K562 (cell line): ENCODE results near the gene SHB. TPM values are rescaled to one million over a fixed set of nuclear protein-coding genes. Genes with fewer than 3 reads are reported as not detected.

Source experiments
- ATAC-seq: fragments of 200-7000 bp; cut with Tn5 transposase; 3 replicates; pipeline ENCODE4 v1.9.1; 2020; ENCODE audit warnings: moderate library complexity
- BruUV-seq: library from RNA; stranded (reverse); fragments of 400-500 nt; replicated peaks from 2 replicates; lab custom pipeline; 2021; lab: Mats Ljungman, UMichigan
- CTCF ChIA-PET: fragments of 300-600 bp; formaldehyde crosslinking; extraction: SDS; loops from one replicate; lab custom pipeline; 2021; ENCODE audit warnings: low intra/inter-chr PET ratio; lab: Yijun Ruan, JAX
- POLR2A ChIA-PET: fragments of 300-600, 350-650 bp; sonication (Branson Sonifier 250); formaldehyde crosslinking; extraction: SDS; loops from one replicate; lab custom pipeline; 2021; ENCODE audit warnings: antibody characterized with exemption, inconsistent platforms; lab: Yijun Ruan, JAX
- DNase-seq, 4 experiments: peaks; one replicate each; pipeline versions ENCODE4 v3.0.0 to v3.0.0-alpha.2; 2011 to 2018; ENCODE audit warnings: low spot score in 3 of 4, mixed read lengths in 3 of 4; ENCODE audit errors: extremely low read depth in 1 of 4
- FAIRE-seq: peaks from 2 replicates; lab custom pipeline; 2011; peaks lifted over from hg19 to GRCh38; lab: Jason Lieb, UNC
- H2AFZ ChIP-seq: 2 replicates; pipeline ENCODE4 v1.6.0; 2011; ENCODE audit warnings: low read depth, low read length, control low read depth, inconsistent platforms
- H3K27ac ChIP-seq: fragments of 200-600 bp; 3 replicates; pipeline ENCODE4 v1.8.0; 2011; ENCODE audit warnings: low read depth, mild to moderate bottlenecking, control low read depth, inconsistent platforms, low read length, moderate library complexity, mixed read lengths; ENCODE audit errors: extremely low read depth
- H3K27me3 ChIP-seq, 2 experiments: fragments of 300-600 bp in 1 of 2; 2 replicates in 1 of 2; 3 replicates in 1 of 2; pipeline versions ENCODE4 v1.6.0 to v1.8.0; 2011; ENCODE audit warnings: inconsistent platforms in 2 of 2, low read length in 2 of 2, mild to moderate bottlenecking in 1 of 2, mixed read lengths in 1 of 2, moderate library complexity in 1 of 2; ENCODE audit not compliant: control insufficient read depth in 2 of 2, insufficient read depth in 2 of 2
- H3K36me3 ChIP-seq: fragments of 300-600 bp; 3 replicates; pipeline ENCODE4 v1.8.0; 2011; ENCODE audit warnings: mild to moderate bottlenecking, low read length, inconsistent platforms; ENCODE audit not compliant: control insufficient read depth, insufficient read depth
- H3K4me1 ChIP-seq, 2 experiments: fragments of 200-600 bp in 1 of 2; replicated peaks in 1 of 2; 2 replicates in 1 of 2; 3 replicates in 1 of 2; pipeline versions ENCODE4 v1.5.1 to v1.8.0; 2011; ENCODE audit warnings: inconsistent platforms in 2 of 2, low read length in 2 of 2, mild to moderate bottlenecking in 1 of 2, mixed read lengths in 1 of 2, moderate library complexity in 1 of 2; ENCODE audit not compliant: control insufficient read depth in 2 of 2, insufficient read depth in 2 of 2
- H3K4me2 ChIP-seq: 2 replicates; pipeline ENCODE4 v1.6.1; 2011; ENCODE audit warnings: low read length, control low read depth, inconsistent platforms, mixed read lengths; ENCODE audit not compliant: insufficient read depth
- H3K4me3 ChIP-seq: fragments of 200-600 bp; sonication (generic), shearing (Covaris generic); 2 replicates; pipeline ENCODE4 v1.5.1; 2016; ENCODE audit warnings: control low read depth, inconsistent platforms
- H3K79me2 ChIP-seq: fragments of 200-600 bp; 3 replicates; pipeline ENCODE4 v1.8.0; 2011; ENCODE audit warnings: low read length, inconsistent platforms; ENCODE audit not compliant: control insufficient read depth, insufficient read depth
- H3K9ac ChIP-seq, 2 experiments: 2 replicates each; pipeline versions ENCODE4 v1.6.0 to v1.6.1; 2011; ENCODE audit warnings: low read depth in 2 of 2, low read length in 2 of 2, control low read depth in 1 of 2, inconsistent platforms in 1 of 2, mild to moderate bottlenecking in 1 of 2, mixed read lengths in 1 of 2; ENCODE audit not compliant: insufficient read depth in 1 of 2
- H3K9me1 ChIP-seq: one replicate; pipeline ENCODE4 v1.6.0; 2011; ENCODE audit warnings: inconsistent platforms, mild to moderate bottlenecking, low read length, moderate library complexity; ENCODE audit not compliant: control insufficient read depth, insufficient read depth
- H3K9me3 ChIP-seq: replicated peaks from 2 replicates; pipeline ENCODE4 v1.5.1; 2011; ENCODE audit warnings: low read depth, low read length, inconsistent platforms; ENCODE audit not compliant: control insufficient read depth, insufficient read depth
- H4K20me1 ChIP-seq: replicated peaks from 2 replicates; pipeline ENCODE4 v1.6.1; 2011; ENCODE audit warnings: low read length, inconsistent platforms, mixed read lengths; ENCODE audit not compliant: control insufficient read depth, insufficient read depth
- EHMT2 ChIP-seq: fragments of 450-650 bp; IDR thresholded peaks from 2 replicates; pipeline ENCODE4 v1.6.1; 2018; ENCODE audit warnings: antibody characterized with exemption
- KAT7 ChIP-seq: sonication (generic); formaldehyde crosslinking; IDR thresholded peaks from 2 replicates; pipeline ENCODE4 v1.8.0; 2022; ENCODE audit warnings: missing genetic modification reagents, mild to moderate bottlenecking, borderline replicate concordance
- NCOR1 ChIP-seq: fragments of 450-650 bp; IDR thresholded peaks from 2 replicates; pipeline ENCODE4 v1.6.1; 2016; ENCODE audit warnings: mild to moderate bottlenecking, moderate library complexity
- NR1H2 ChIP-seq: sonication (generic); formaldehyde crosslinking; IDR thresholded peaks from 2 replicates; pipeline ENCODE4 v1.4.0; 2020; ENCODE audit warnings: mild to moderate bottlenecking, missing genetic modification reagents
- TBL1XR1 ChIP-seq, 2 experiments: IDR thresholded peaks; 2 replicates each; pipeline ENCODE4 v1.6.1; 2012; ENCODE audit warnings: improper control_type of control experiment in 2 of 2, low read length in 2 of 2, mild to moderate bottlenecking in 1 of 2
- ZFP36 ChIP-seq: fragments of 150-350 bp; IDR thresholded peaks from 2 replicates; pipeline ENCODE4 v1.6.1; 2018; ENCODE audit warnings: low read length, low read depth; ENCODE audit not compliant: partially characterized antibody
- ZFPM2 ChIP-seq: fragments of 250-450 bp; sonication (Bioruptor Pico); IDR thresholded peaks from 2 replicates; pipeline ENCODE4 v1.5.1; 2022; ENCODE audit warnings: mild to moderate bottlenecking
- ZNF408 ChIP-seq: fragments of 250-450 bp; sonication (Bioruptor Pico); IDR thresholded peaks from 2 replicates; pipeline ENCODE4 v1.4.0; 2020; ENCODE audit warnings: low read depth, mild to moderate bottlenecking, moderate library complexity
- ZNF655 ChIP-seq: fragments of 250-450 bp; sonication (Bioruptor Pico); IDR thresholded peaks from 2 replicates; pipeline ENCODE4 v1.5.0; 2021
- WGBS: fragments of 100-300 bp; shearing (Covaris generic); methylation state at CpG from one replicate; pipeline ENCODE4 v1.1.6; 2016; ENCODE audit warnings: low coverage, mixed read lengths; ENCODE audit not compliant: insufficient coverage; ENCODE audit errors: missing lambda C conversion rate; 5-methylcytosine and 5-hydroxymethylcytosine counted together
- in situ Hi-C: fragments of 300-500 bp; cut with MboI; formaldehyde crosslinking; loops from 4 replicates; pipeline ENCODE4 v1.15.0; 2018; ENCODE audit warnings: inconsistent platforms, mixed read lengths
- intact Hi-C: fragments of 100-400 bp; cut with micrococcal nuclease; formaldehyde crosslinking; loops from 2 replicates; pipeline ENCODE4 v1.14.2; 2022
- polyA plus RNA-seq, 8 experiments: library from polyadenylated mRNA; depleted of rRNA in 4 of 8; stranded (reverse) in 5 of 8; unstranded in 3 of 8; fragments of >200 nt; fragmentation: Nextera tagmentation in 2 of 8; fragmentation: Illumina TruSeq in 1 of 8; extraction: Ambion mirVana in 2 of 8; extraction: Trizol in 1 of 8; gene quantifications; 2 replicates each; pipeline versions ENCODE4 v1.2.1 to v1.2.3, GENCODE V29; 2011 to 2014; ENCODE audit warnings: inconsistent platforms in 1 of 8, missing spikeins in 1 of 8
- total RNA-seq, 7 experiments: library from RNA; depleted of rRNA in 6 of 7; stranded (reverse); fragments of >200 nt in 6 of 7; fragmentation: Illumina TruSeq in 2 of 7; extraction: Trizol in 2 of 7; gene quantifications; 2 replicates each; pipeline versions ENCODE4 v1.2.1 to v1.2.3, GENCODE V29; 2011 to 2021; ENCODE audit warnings: low replicate concordance in 1 of 7

Gene SHB
- total and polyA plus RNA-seq, 9 of the 15 experiments (the other 6 are each of a cell fraction or from before 2014, with no cell fraction given): 0.78 to 16.0 (median 5.3) TPM

DNA sequence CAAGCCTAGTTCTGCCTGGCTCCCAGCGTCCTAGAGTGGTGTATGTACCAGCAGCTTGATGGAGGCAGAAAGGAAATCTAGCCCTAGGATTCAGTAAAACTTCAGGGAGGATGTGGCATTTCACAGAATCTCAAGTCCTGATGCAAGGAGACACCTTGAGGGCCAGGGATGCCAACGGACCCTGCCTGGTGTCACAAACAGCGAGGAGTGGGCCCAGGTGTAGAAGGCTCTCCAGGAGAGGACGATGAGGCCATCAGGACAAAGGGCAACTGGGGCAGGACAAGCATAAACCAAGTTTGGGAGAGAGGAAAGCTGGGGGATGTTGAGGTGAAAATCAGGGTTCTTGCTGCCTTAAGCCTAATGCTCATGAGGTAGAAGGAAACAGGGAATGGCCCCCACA is 83.0 kb downstream of the SHB start:
- Histone ChIP-seq H3K27me3 (no peaks in the 10 kb centered on the region), H3K9me3 (no peaks in the 10 kb centered on the region), H2AFZ (no peak overlapping the region), H3K9me1 (peaks cover 2% of the 10 kb centered on the region), H3K27ac (no peak overlapping the region), H3K36me3 (no peaks in the 10 kb centered on the region), H3K4me1 (peaks cover 24 to 36% of the 10 kb centered on the region in 2 experiments), H3K4me3 (no peak overlapping the region), H3K79me2 (peaks cover 8% of the 10 kb centered on the region), H4K20me1 (0 out of 2 replicates have a peak, but pooled peaks cover 5% of the 10 kb centered on the region), H3K9ac (no peak overlapping the region), H3K4me2 (no peak overlapping the region)
- intact Hi-C loops (no loop called here), in situ Hi-C loops (no loop called here)
- no peak for FAIRE-seq
- no peak for DNase-seq
- TF ChIP-seq ZFPM2 (CRISPR knock-in tag): no peak
- no peak for TF ChIP-seq NCOR1
- TF ChIP-seq ZNF408 (CRISPR knock-in tag): no peak
- TF ChIP-seq EHMT2: no peak
- TF ChIP-seq ZNF655 (CRISPR knock-in tag): no peak
- no peak for TF ChIP-seq NR1H2
- TF ChIP-seq TBL1XR1 (IDR thresholded peaks at IDR 0.05; ENCODE audit: low read length in 2 of 2): no peak
- no peak for TF ChIP-seq ZFP36
- TF ChIP-seq KAT7: no peak
- CTCF ChIA-PET: no interaction called here
- WGBS: 77% methylated on average over 4 of the region's 4 CpGs
- ATAC-seq: no peak
- POLR2A ChIA-PET: interaction anchor here (0.6 kb wide), 1 partner anchor 15 kb away, joined by 3 read pairs; no protein-coding TSS in a partner anchor
- no TSS peak for BruUV-seq
